Esophagus squamous epithelium (tissue), 5 donors: ENCODE measurements around the gene CAMTA1. TPM values are rescaled to one million over a fixed set of nuclear protein-coding genes. Genes with fewer than 3 reads are reported as not detected.

Experiments used
- DNase-seq: peaks from one replicate; lab custom pipeline; 2025; lab: John Stamatoyannopoulos, UW
- H3K27ac ChIP-seq, 4 donors: fragments of 200-600 bp; sonication (generic); one replicate each; pipeline ENCODE4 v1.5.1; 2016 to 2019; ENCODE audit warnings: mild to moderate bottlenecking in 1 of 4
- H3K27me3 ChIP-seq, 4 donors: fragments of 200-600 bp; sonication (generic); 1 replicate in 3 of 4; 2 replicates in 1 of 4; pipeline versions ENCODE4 v1.5.1 to v1.6.0; 2017 to 2021; ENCODE audit warnings: antibody characterized with exemption in 1 of 4
- H3K36me3 ChIP-seq, 3 donors: fragments of 200-600 bp; sonication (generic); one replicate each; pipeline ENCODE4 v1.5.1; 2016 to 2019
- H3K4me1 ChIP-seq, 3 donors: fragments of 200-600 bp; sonication (generic); one replicate each; pipeline ENCODE4 v1.5.1; 2017 to 2019
- H3K4me3 ChIP-seq, 4 donors: fragments of 200-600 bp; sonication (generic); 1 replicate in 3 of 4; 2 replicates in 1 of 4; pipeline ENCODE4 v1.5.1; 2016 to 2019; ENCODE audit warnings: mild to moderate bottlenecking in 2 of 4, moderate library complexity in 1 of 4
- H3K9me3 ChIP-seq, 3 donors: fragments of 200-600 bp; sonication (generic); one replicate each; pipeline ENCODE4 v1.5.1; 2016 to 2019
- CTCF ChIP-seq, 6 experiments: fragments of 450-650 bp in 4 of 6; fragments of 200-600 bp in 2 of 6; sonication (generic) in 2 of 6; IDR thresholded peaks; one replicate each; pipeline ENCODE4 v1.5.1; 2016 to 2019; ENCODE audit warnings: antibody characterized with exemption in 6 of 6, mild to moderate bottlenecking in 4 of 6, moderate library complexity in 4 of 6
- POLR2A ChIP-seq, 4 donors: fragments of 450-650 bp; IDR thresholded peaks; one replicate each; pipeline ENCODE4 v1.6.1; 2017; ENCODE audit warnings: antibody characterized with exemption in 4 of 4, mild to moderate bottlenecking in 4 of 4, moderate library complexity in 3 of 4
- WGBS, 2 donors: methylation state at CpG; one replicate each; pipeline ENCODE4 v1.1.5; 2018; 5-methylcytosine and 5-hydroxymethylcytosine counted together
- intact Hi-C: fragments of 100-400 bp; cut with DNase I; formaldehyde crosslinking; loops from one replicate; pipeline ENCODE4 v1.15.0; 2022
- total RNA-seq, 4 donors: library from RNA; depleted of rRNA; stranded (reverse); fragments of >200 nt; gene quantifications; one replicate each; pipeline ENCODE4 v1.1.0, GENCODE V29; 2016
- donor health status: DM: yes; HTN: yes; CAD: no.

CAMTA1 gene
- total RNA-seq, 4 donors from 2014 or later, result 31.3 to 77.4 (median 45.9) TPM

- Histone ChIP-seq H3K36me3 (no peaks in the 10 kb centered on the region), H3K27ac (no peak overlapping the region), H3K4me3 (no peak overlapping the region), H3K9me3 (no peaks in the 10 kb centered on the region), H3K4me1 (no peaks in the 10 kb centered on the region), H3K27me3 (peaks cover 0 to 6% (median 0%) of the 10 kb centered on the region in 4 donors)
- WGBS, 2 donors, result 48 to 61% methylated on average over 13 to 17 of the region's 17 CpGs
- TF ChIP-seq POLR2A (IDR thresholded peaks at IDR 0.05), result no peak
- TF ChIP-seq CTCF (IDR thresholded peaks at IDR 0.05), result no peak
- DNase-seq, result no peak
- intact Hi-C loops, result no loop called here
Measured at GRCh38 chr1:7657287-7658016, 872.2 kb downstream of the CAMTA1 start.

- WGBS, 2 donors, result 71 to 87% methylated on average over 4 to 7 of the region's 7 CpGs
- Histone ChIP-seq H3K4me1 (no peaks in the 10 kb centered on the region), H3K4me3 (no peak overlapping the region), H3K36me3 (no peaks in the 10 kb centered on the region), H3K9me3 (no peaks in the 10 kb centered on the region), H3K27me3 (peaks cover 0 to 6% (median 0%) of the 10 kb centered on the region in 4 donors), H3K27ac (no peak overlapping the region)
- no peak for DNase-seq
- intact Hi-C loops, result no loop called here
- TF ChIP-seq POLR2A (IDR thresholded peaks at IDR 0.05) (no peak), CTCF (IDR thresholded peaks at IDR 0.05) (no peak)
Measured at GRCh38 chr1:7658099-7658498, 872.8 kb downstream of the CAMTA1 start.

GRCh38 chr1:7659514-7659913 is 874.3 kb downstream of the CAMTA1 start:
- no peak overlapping the region for H3K4me3 ChIP-seq
- H3K27ac ChIP-seq, result no peak overlapping the region
- no peaks in the 10 kb centered on the region for H3K36me3 ChIP-seq
- H3K9me3 ChIP-seq, result no peaks in the 10 kb centered on the region
- intact Hi-C loops, result no loop called here
- peaks cover 0 to 6% (median 0%) of the 10 kb centered on the region in 4 donors for H3K27me3 ChIP-seq
- TF ChIP-seq CTCF (IDR thresholded peaks at IDR 0.05) (no peak), POLR2A (IDR thresholded peaks at IDR 0.05) (no peak)
- no peaks in the 10 kb centered on the region for H3K4me1 ChIP-seq
- DNase-seq, result no peak
- 52 to 72% methylated on average over 4 to 6 of the region's 6 CpGs for WGBS, 2 donors

- Histone ChIP-seq H3K4me3 (no peak overlapping the region), H3K9me3 (no peaks in the 10 kb centered on the region), H3K27me3 (peaks cover 0 to 6% (median 0%) of the 10 kb centered on the region in 4 donors), H3K27ac (no peak overlapping the region), H3K36me3 (no peaks in the 10 kb centered on the region), H3K4me1 (peaks cover 0 to 8% (median 4%) of the 10 kb centered on the region in 3 donors)
- TF ChIP-seq POLR2A (IDR thresholded peaks at IDR 0.05) (no peak), CTCF (IDR thresholded peaks at IDR 0.05) (no peak)
- WGBS, 2 donors, result 84 to 87% methylated on average over 16 to 30 of the region's 38 CpGs
- no peak for DNase-seq
- intact Hi-C loops, result loop anchor here (10.0 kb wide), 1 partner anchor 241 kb away; no protein-coding TSS in a partner anchor
Measured at GRCh38 chr1:7663451-7664146, 878.3 kb downstream of the CAMTA1 start.
